ENCODE results near the gene PROCA1.

PROCA1 gene

GRCh38 chr17:28716740-28717577 is 5.3 kb upstream of the PROCA1 start:
- Mint-ChIP-seq H3K36me3 (ENCODE audit: insufficient read depth) (peaks cover 32% of the 10 kb centered on the region), H3K27ac (ENCODE audit: low read depth) (no peak overlapping the region), H3K4me1 (peaks cover 44% of the 10 kb centered on the region), H3K4me3 (peak overlapping the region; percentile 66), H3K9me3 (no peaks in the 10 kb centered on the region), H3K27me3 (peaks cover 13% of the 10 kb centered on the region)
- DNase-seq (ENCODE audit: low spot score in 2 of 2) (no peak), ATAC-seq (replicated peaks; ENCODE audit: extremely low read depth, poor library complexity, severe bottlenecking) (no peak)

GRCh38 chr17:28715217-28715616 is 3.5 kb upstream of the PROCA1 start:
- DNase-seq (ENCODE audit: low spot score in 2 of 2): no peak
- Mint-ChIP-seq H3K9me3 (no peaks in the 10 kb centered on the region), H3K4me3 (no peak overlapping the region), H3K27ac (ENCODE audit: low read depth) (no peak overlapping the region), H3K27me3 (peaks cover 13% of the 10 kb centered on the region), H3K36me3 (ENCODE audit: insufficient read depth) (peaks cover 18% of the 10 kb centered on the region), H3K4me1 (peaks cover 40% of the 10 kb centered on the region)
- no peak for ATAC-seq (replicated peaks; ENCODE audit: extremely low read depth, poor library complexity, severe bottlenecking)

GRCh38 chr17:28714281-28714680 is 2.6 kb upstream of the PROCA1 start:
- no peak for ATAC-seq (replicated peaks; ENCODE audit: extremely low read depth, poor library complexity, severe bottlenecking)
- no peak overlapping the region for H3K4me3 Mint-ChIP-seq
- H3K36me3 Mint-ChIP-seq (ENCODE audit: insufficient read depth): peaks cover 10% of the 10 kb centered on the region
- H3K27ac Mint-ChIP-seq (ENCODE audit: low read depth): peak overlapping the region; percentile 55
- peaks cover 31% of the 10 kb centered on the region for H3K4me1 Mint-ChIP-seq
- DNase-seq (ENCODE audit: low spot score in 2 of 2): no peak
- no peaks in the 10 kb centered on the region for H3K9me3 Mint-ChIP-seq
- peaks cover 13% of the 10 kb centered on the region for H3K27me3 Mint-ChIP-seq

- Mint-ChIP-seq H3K27ac (ENCODE audit: low read depth) (no peak overlapping the region), H3K27me3 (peaks cover 13% of the 10 kb centered on the region), H3K4me1 (peaks cover 20% of the 10 kb centered on the region), H3K4me3 (peak overlapping the region; percentile 77), H3K36me3 (ENCODE audit: insufficient read depth) (peaks cover 10% of the 10 kb centered on the region), H3K9me3 (no peaks in the 10 kb centered on the region)
- DNase-seq (ENCODE audit: low spot score in 2 of 2): no peak
- no peak for ATAC-seq (replicated peaks; ENCODE audit: extremely low read depth, poor library complexity, severe bottlenecking)
These were observed 1.2 kb upstream of the PROCA1 start for GRCh38 chr17:28712705-28713415.

GRCh38 chr17:28712032-28712704 is 480 bp upstream of the PROCA1 start:
- H3K4me3 Mint-ChIP-seq: peak overlapping the region; percentile 77
- peaks cover 13% of the 10 kb centered on the region for H3K27me3 Mint-ChIP-seq
- peak in 1 of 2 donors; percentile 21 for DNase-seq (ENCODE audit: low spot score in 2 of 2)
- no peaks in the 10 kb centered on the region for H3K9me3 Mint-ChIP-seq
- ATAC-seq (replicated peaks; ENCODE audit: extremely low read depth, poor library complexity, severe bottlenecking): peak; percentile 29
- H3K27ac Mint-ChIP-seq (ENCODE audit: low read depth): peak overlapping the region; percentile 87
- peaks cover 20% of the 10 kb centered on the region for H3K4me1 Mint-ChIP-seq
- peaks cover 10% of the 10 kb centered on the region for H3K36me3 Mint-ChIP-seq (ENCODE audit: insufficient read depth)

GRCh38 chr17:28710861-28711722 is 596 bp downstream of the PROCA1 start:
- peaks cover 13% of the 10 kb centered on the region for H3K27me3 Mint-ChIP-seq
- no peaks in the 10 kb centered on the region for H3K9me3 Mint-ChIP-seq
- H3K27ac Mint-ChIP-seq (ENCODE audit: low read depth): peak overlapping the region; percentile 87
- peaks cover 10% of the 10 kb centered on the region for H3K36me3 Mint-ChIP-seq (ENCODE audit: insufficient read depth)
- peak overlapping the region; percentile 77 for H3K4me3 Mint-ChIP-seq
- DNase-seq (ENCODE audit: low spot score in 2 of 2): peak; percentile 80 to 85
- ATAC-seq (replicated peaks; ENCODE audit: extremely low read depth, poor library complexity, severe bottlenecking): peak; percentile 86
- H3K4me1 Mint-ChIP-seq: peaks cover 20% of the 10 kb centered on the region

- Mint-ChIP-seq H3K36me3 (ENCODE audit: insufficient read depth) (peaks cover 11% of the 10 kb centered on the region), H3K4me1 (peaks cover 15% of the 10 kb centered on the region), H3K27me3 (no peaks in the 10 kb centered on the region), H3K27ac (ENCODE audit: low read depth) (no peak overlapping the region), H3K9me3 (no peaks in the 10 kb centered on the region), H3K4me3 (no peak overlapping the region)
- no peak for ATAC-seq (replicated peaks; ENCODE audit: extremely low read depth, poor library complexity, severe bottlenecking)
- DNase-seq (ENCODE audit: low spot score in 2 of 2): no peak
These were observed 4.4 kb downstream of the PROCA1 start for GRCh38 chr17:28707339-28707720.

GRCh38 chr17:28706471-28707338 is 5.0 kb downstream of the PROCA1 start:
- no peak overlapping the region for H3K4me3 Mint-ChIP-seq
- H3K36me3 Mint-ChIP-seq (ENCODE audit: insufficient read depth): peaks cover 13% of the 10 kb centered on the region
- no peaks in the 10 kb centered on the region for H3K9me3 Mint-ChIP-seq
- H3K27ac Mint-ChIP-seq (ENCODE audit: low read depth): no peak overlapping the region
- DNase-seq (ENCODE audit: low spot score in 2 of 2): no peak
- H3K27me3 Mint-ChIP-seq: no peaks in the 10 kb centered on the region
- peaks cover 9% of the 10 kb centered on the region for H3K4me1 Mint-ChIP-seq
- ATAC-seq (replicated peaks; ENCODE audit: extremely low read depth, poor library complexity, severe bottlenecking): no peak

GRCh38 chr17:28705728-28706334 is 5.9 kb downstream of the PROCA1 start:
- no peaks in the 10 kb centered on the region for H3K9me3 Mint-ChIP-seq
- H3K4me3 Mint-ChIP-seq: no peak overlapping the region
- peaks cover 18% of the 10 kb centered on the region for H3K36me3 Mint-ChIP-seq (ENCODE audit: insufficient read depth)
- H3K27ac Mint-ChIP-seq (ENCODE audit: low read depth): peak overlapping the region; percentile 53
- no peaks in the 10 kb centered on the region for H3K27me3 Mint-ChIP-seq
- ATAC-seq (replicated peaks; ENCODE audit: extremely low read depth, poor library complexity, severe bottlenecking) (no peak), DNase-seq (ENCODE audit: low spot score in 2 of 2) (no peak)
- peaks cover 6% of the 10 kb centered on the region for H3K4me1 Mint-ChIP-seq

GRCh38 chr17:28705074-28705659 is 6.5 kb downstream of the PROCA1 start:
- no peaks in the 10 kb centered on the region for H3K9me3 Mint-ChIP-seq
- ATAC-seq (replicated peaks; ENCODE audit: extremely low read depth, poor library complexity, severe bottlenecking): no peak
- no peak overlapping the region for H3K4me3 Mint-ChIP-seq
- DNase-seq (ENCODE audit: low spot score in 2 of 2): no peak
- H3K27ac Mint-ChIP-seq (ENCODE audit: low read depth): peak overlapping the region; percentile 53
- H3K36me3 Mint-ChIP-seq (ENCODE audit: insufficient read depth): peaks cover 19% of the 10 kb centered on the region
- no peaks in the 10 kb centered on the region for H3K4me1 Mint-ChIP-seq
- H3K27me3 Mint-ChIP-seq: no peaks in the 10 kb centered on the region

All from central memory CD8-positive, alpha-beta T cell (primary cell).